HG02610 (cell line): ENCODE results near the gene FOXK2.

Experiments used
- ATAC-seq: cut with Tn5 transposase; IDR thresholded peaks from one replicate; pipeline ENCODE4 v1.9.1; 2021; ENCODE audit warnings: mild to moderate bottlenecking, moderate library complexity; ENCODE audit not compliant: unreplicated experiment

The FOXK2 gene

DNA sequence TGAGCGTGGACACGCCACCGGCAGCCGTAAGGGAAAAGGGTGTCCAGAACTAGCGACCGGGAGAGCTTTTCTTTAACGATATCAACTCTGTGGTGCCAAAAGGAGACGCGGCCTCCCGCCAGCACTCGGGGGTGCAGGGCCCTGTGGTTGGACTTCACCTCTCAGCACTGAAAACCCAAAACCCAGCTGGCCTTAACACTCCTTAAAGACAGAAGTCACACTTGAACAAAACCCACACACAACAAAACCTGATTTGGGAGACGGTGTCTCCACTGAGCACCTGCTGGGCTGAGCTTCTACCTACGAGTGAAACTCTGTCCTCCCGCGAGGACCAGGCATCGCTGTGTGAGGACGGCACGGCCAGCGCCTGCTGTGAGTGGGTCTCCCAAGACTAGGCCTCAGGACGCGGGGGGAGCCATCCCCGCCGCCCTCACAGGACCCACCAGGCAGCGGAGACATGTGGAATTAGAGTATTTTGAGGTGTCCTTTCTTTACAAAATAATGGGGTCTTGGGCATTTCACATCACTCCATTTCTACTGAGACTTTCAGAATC, 82.0 kb downstream of the FOXK2 start:
- no peak for ATAC-seq

DNA sequence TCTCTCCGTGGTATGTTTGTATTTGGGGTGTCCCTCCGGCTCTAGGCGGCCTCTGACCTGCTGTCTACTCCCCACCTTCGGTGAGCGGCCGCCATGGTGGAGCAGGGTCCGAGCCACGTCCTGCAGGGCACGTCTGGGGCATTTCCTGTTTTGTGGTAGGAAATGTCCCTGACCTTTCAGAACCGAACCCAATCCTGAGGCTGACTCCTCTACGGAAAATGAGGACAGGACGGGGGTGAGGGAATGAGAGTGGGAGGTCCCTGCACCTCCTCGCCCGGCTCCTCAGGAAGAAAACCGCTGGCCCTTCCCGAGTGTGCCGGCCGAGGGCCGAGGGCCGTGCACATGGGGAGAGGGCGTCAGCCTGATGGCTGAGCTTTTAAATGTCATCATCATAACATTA, 83.0 kb downstream of the FOXK2 start:
- no peak for ATAC-seq

DNA sequence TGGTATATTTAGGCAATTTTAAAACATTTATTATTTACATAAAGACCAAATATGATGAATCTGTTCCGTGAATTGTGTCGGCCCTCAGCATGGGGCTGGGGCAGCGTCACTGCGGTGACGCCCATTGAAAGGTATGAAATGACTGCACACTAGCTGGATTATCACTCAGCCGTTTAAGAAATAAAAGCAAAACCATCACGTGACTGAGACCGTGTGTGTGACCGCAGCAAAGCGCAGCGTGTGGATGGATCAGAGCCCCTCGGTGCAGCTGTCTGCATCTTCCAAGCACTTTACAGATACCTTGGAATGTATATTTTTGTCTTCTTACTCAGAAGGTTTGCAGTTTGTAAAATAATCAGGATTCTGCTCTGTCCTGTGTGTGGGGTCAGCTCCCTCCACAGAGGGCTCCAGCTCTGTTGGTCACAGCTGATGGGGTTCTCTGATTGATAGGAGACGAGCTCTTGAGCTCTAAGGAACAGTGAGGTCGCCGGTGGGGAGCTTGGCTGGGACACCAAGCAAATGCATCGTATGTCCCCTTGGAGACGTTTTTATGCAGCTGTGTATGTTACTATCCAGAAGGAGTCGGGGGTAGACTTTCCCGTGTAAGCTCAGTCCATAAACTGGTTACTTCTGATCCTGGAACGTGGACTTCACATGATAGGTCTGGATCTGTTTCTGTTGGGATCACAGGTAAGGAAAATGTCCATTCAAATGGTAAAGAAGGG, 83.6 kb downstream of the FOXK2 start:
- no peak for ATAC-seq

DNA sequence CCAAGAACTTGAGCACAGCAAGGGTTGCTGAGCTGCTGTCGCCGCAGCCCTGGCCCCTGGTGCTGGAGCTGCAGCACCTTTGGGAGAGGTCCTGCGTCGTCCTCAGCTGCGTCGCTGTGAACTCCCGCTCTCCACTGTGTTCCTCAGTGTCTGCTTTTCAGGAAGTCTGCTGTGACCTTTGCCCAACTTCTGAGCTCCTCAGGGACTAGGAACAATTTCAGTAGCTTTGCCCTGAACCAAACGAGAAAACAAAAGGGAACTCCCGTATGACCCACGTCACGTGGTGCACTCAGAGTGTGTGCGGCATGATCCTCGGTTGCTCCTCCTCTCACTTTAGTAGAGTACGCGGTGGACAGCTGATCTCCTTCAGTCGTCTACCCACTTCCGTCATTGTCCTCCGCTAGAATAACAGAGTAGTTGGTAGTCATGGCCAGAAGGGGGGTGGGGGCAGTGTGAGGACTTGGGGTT, 84.5 kb downstream of the FOXK2 start:
- ATAC-seq = no peak

DNA sequence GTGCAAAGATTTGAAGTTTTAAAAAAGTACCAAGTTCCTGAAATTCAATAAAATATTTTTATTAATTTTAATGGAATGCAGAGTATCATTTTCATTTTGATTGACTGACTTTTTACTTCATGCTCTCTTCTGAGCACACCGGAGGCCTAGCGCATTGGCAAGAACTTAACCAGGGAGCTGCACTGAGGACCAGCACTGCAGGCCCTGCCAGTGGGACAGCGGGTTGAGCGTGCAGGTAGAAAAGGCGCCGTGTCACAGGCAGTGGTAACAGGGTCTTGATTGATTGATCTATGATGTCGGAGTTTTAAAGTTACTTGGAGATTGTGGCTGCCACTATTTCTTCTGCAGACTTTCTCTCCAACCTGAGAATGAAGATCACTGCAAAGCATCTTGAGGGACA, 85.0 kb downstream of the FOXK2 start:
- no peak for ATAC-seq

DNA sequence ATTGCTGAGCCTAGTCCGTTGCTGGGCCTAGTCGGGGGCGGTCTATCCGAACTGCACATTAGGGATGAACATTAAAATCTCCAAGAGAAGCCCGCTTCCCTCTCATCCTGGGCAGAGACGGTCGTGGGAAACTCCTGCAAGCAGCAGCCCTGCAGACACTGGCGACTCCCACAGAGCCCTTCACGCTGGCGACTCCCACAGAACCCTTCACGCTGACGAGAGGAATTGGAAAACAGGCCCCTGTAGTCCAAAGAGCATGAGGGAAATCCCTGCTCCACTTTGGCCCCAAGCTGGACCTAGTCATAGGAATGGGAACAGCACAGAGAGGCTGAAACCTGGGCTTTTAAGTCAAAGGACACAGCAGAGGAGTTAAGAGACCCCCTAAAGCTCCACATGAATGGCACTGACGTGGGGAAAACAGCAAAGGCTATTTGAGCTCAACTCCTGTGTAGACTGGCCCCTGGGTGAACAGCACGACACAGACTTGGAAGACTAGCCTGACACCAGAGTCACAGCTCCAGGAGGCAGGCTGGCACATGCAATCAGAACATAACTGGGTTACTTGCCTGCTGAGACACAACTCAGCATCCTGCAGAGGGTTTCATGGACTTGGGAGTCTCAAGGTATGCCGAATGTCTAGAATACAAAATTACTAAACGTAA, 86.5 kb downstream of the FOXK2 start:
- no peak for ATAC-seq

DNA sequence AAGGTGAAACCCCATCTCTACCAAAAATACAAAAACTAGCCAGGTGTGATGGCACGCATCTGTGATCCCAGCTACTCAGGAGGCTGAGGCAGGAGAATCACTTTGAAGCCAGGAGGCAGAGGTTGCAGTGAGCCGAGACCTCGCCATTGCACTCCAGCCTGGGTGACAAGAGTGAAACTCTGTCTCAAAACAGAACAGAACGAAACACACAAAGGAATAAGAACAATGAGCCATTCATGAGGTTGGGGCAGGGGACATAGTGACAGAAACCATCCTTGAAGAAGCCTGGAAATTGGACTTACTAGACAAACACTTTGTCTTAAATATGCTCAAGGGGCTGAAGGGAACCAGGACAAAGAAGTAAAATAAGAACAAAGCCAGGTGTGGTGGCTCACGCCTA, 89.3 kb downstream of the FOXK2 start:
- ATAC-seq = no peak

DNA sequence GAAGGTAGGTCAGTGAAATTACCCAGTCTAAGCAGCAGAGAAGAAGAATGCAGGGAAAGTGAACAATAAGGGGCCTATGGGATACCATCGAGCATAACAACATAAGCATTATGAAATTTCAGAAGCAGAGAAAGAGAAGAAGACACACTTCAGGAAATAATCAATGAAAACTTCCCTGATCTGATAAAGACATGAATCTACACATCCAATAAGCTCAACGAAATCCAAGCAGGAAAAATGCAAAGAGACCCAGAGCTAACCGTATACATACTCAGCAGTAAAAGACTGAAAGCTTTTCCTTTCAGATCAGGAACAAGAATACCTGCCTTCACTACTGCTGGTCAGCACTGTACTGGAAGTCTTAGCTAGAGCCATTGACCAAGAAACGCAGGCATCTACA, 90.1 kb downstream of the FOXK2 start:
- ATAC-seq = no peak

DNA sequence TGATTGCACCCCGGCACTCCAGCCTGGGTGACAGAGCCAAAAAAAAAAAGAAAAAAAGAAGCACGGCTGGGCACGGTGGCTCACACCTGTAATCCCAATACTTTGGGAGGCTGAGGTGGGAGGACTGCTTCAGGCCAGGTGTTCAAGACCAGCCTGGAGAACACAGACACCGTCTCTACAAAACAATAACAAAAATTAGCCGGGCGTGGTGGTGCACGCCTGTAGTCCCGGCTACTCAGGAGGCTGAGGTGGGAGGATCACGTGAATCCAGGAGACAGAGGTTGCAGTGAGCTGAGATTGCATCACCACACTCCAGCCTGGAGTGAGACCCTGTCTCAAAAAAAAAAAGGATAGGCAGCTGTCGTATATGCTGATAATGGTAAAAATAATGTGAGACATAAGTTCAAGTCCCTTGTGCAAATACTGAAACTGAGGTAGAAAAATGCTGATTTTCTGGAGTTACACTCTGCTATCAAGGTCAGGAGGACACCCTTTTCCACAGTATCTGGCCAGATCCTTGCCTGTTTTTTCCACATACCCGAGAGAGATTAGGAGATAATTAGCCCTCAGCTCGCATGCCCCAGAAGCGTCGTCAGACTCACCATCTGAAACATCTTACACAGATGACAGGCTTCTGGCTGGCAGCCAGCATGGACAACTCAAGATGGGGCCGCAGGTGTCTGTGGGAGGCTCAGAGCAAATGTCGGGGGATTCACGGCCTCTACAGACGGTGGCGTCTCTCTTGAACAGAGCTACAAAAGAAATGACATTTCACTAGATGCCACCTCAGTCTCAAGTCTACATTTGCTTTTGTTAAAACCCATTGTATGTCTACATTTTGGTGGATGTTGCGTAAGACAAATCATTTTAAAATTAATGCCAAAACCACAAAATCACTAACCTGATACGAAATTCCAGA, 91.9 kb downstream of the FOXK2 start:
- no peak for ATAC-seq

DNA sequence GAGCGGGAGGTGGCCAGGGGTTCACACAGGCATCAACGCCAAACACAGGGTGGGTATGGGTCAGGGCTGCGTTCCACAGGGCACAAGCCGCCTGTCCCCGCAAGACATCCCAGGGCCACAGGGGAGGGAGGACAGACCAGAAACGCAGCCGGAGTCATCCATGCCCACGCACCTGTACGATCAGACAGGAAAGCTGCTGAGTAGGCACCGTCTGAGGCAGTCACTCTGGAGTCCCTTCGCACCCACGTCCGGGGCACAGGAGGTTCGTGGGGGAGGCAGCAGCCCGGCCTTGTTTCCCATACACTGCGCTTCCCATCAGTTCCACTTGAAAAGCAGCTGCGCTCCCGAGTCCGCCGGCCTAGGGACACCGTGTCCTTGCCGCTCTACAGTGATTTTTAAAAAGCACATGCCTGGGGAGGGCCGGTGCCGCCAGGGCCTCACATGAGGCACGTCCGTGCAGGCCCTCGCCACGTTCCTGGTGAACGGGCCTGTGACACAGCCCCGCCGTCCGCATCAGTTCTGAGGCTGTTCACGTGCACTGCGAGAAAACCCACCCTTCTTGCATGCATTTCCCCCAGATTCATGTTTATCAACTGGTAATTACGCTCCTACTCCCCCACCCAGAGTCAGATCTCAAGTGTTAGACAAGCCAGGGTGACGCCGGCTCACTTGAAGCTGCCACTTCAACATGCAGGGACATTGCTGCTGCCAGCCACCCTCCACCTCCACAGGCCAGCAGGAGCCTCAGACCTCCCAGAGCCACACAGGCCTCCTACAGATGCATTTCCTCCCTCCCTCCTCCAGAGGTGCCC, 94.0 kb downstream of the FOXK2 start:
- no peak for ATAC-seq

DNA sequence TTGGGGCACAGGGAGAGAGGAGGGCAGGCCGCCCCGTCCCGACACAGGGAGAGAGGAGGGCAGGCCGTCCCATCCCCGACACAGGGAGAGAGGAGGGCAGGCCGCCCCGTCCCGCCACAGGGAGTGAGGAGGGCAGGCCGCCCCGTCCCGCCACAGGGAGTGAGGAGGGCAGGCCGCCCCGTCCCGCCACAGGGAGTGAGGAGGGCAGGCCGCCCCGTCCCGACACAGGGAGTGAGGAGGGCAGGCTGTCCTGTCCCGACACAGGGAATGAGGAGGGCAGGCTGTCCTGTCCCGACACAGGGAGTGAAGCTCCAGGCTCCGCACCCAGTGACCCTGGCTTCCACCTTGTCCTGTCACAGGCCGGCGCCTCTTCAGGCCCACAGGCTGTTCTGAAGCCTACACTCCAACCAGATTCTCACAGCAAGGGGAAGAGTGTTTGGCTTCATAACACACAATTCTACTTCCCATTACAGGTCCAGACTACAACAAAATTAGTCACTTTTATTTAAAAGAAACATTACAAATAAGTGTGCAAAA, 94.6 kb downstream of the FOXK2 start:
- no peak for ATAC-seq

DNA sequence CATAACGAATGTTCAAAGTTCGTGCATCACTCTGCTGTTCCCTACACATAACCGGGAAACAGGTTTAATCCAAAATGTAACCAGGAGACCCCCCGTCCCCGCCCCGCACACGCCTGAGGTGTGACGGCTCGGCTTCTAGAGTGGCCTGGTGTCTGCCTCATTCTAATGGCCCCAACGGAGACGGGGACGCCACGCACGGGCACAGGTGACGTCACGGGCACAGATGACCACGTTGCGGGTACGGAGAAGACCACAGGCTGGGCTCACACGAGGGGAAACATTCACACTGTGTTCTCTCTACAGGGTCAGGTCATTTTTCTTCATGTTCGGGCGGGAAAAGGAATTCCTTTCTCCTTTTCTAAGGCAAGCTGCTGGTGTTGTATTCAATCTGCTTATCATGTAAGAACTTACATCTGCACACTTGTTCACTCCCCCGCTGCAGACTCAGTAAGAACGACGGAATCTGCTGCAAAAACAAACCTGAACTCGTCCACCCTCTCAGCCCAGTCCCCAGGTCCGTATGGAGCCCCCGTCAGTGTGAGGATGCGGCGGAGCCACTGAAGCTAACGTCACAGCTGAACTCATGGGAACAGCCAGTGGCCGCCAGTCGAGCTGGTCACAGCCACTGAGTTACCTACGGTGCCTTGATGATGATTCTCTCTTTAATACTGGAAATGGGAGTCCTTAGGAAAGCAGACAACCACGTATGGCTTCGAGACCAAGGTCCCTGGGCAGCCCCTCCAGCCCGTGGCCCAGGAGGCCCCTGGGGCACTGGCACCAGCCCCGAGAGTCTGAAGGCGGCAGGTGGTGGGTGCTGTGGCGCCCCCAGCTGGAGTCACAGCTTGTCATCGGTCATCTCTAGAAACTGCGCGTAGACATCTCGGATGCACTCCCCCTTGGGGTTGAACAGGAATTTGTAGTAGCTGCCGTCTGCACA, 95.8 kb downstream of the FOXK2 start:
- no peak for ATAC-seq

DNA sequence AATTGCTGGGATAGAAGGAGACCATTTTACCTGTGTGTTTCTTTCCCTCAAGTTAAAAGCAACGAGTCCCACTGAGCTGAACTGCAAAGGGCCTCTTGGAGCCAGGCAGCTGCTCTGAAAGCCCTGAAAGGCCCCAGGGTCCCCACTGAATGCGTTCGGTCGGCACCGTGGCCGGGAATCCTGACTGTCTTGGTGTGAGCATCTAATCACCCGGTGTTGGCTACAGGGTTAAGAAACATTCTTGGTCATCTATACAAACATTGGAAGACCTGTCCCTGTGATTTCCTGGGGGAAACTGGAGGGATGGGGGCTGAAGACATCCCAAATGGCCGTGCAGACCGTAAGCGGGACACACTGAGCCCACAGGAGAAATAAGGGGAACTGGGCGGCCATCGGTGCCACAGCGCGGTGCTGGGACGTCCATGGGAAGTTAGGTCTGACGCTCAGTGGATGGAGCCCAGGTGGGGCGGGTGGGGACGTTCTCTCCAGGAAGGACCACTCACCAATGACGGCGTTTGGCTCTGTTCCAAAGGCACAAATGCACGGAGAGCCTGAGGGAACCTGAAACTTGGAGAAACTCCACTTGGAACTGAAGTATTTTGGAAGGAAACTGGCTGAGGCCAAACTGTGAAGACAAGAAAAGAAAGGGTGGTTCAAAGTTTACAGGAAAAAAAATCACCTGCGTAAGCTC, 96.6 kb downstream of the FOXK2 start:
- no peak for ATAC-seq

DNA sequence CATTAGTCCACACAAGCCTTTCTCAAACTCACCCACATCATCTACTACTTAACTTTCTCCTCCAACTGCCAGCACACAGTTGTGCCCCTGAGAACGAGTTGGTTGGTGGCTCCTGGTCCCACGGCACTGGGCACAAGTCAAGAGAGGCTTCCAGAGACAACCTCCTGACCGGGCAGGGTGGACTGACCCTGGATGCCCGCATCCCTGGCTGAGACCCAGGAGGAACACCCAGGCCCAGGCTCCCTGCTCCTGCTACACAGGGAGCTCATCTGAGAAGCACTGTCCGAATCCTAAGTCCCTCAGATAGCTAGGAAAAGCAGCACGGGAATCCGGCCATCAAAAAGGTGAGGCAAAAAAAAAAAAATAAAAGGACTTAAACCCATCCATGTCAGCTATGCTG, 99.7 kb downstream of the FOXK2 start:
- no peak for ATAC-seq

DNA sequence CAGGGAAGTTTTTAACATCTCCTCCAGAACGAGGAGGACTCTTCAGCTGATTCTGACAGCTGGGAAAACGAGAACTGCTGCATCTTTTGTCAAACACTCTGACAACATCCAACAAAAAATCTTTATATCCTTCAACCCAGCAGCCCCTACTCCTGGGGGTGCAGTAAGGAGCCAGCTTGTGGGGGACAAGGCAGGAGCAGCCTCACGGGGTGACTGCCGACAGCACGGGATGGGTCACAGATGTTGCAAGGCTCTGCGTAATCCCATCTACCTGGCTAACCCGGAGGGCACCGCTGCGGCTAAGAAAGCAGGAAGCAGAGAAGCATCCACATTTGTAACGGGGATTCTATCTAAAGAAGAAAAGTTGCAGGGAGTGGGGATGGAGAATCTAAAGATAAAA, 100.1 kb downstream of the FOXK2 start:
- no peak for ATAC-seq

DNA sequence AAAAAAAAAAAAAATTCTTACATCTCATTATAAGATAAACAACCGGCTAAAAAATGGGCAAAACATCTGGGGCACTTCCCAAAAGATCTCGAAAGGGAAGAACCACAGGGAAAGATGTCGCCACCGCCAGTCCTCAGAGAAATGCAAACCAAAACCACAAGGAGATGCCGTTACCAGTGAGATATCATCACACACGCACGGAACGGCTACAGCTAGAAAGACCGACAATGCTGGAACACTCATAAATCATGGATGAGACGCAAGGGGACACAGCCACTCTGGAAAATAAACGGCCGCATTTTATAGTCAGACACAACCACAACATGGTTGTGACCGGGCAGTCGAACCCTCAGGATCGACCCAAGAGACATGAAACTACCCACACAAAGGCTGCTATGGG, 104.2 kb downstream of the FOXK2 start:
- ATAC-seq = no peak

DNA sequence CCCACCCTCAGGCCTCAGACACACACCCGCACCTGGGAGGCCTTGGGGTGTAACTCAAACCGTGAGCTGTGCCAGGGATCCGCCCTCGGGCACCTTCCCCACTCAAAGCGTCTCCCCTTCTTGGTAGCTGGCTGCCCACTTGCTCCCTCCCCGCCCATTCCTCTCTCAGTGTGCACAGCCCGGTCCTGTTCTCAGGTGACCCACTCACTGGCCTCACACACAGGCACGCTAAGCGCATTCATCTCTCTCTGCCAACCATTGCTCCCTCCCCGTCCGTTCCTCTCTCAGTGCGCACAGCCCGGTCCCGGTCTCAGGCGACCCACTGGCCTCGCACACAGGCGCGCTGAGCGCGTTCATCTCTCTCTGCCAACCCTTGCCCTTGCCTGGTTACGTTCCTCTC, 107.9 kb downstream of the FOXK2 start:
- ATAC-seq = no peak

DNA sequence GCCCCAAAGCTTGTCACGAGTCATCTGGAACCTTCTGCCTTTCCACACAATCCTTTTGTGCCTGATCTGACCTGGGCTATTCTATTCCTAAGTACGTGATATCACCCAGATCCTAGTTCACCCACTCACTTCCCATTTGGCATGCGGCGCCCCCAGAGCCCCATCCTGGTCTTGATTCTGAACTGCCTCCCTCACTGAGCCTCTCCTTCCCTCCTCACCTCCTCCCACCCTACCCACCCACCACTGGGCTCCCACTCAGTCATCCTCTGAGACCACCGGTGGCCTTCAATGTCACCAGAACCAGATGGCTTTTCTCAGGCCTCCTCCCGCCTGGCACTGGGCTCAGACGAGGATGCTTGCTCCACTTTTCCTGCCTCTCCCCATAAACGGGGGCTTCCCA, 110.2 kb downstream of the FOXK2 start:
- ATAC-seq = no peak

DNA sequence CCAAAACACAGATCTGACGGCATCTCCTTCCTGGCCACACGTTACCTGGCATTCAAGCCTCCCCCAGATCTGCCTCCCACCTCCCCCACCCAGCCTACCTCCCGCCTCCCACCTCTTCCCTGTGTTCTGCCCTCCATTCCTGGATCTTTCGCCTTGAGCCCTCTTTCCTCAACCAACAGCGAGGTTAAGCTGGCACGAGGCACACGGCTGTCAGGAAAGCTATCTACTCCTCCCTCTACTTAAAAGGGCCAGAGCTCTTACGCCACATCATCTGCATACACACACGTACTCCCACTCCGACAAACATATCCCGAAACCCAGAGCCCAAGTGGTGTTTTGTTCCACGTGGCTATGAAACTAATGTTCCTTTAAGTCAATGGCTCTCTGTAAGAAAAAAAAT, 110.7 kb downstream of the FOXK2 start:
- ATAC-seq = no peak
